ENCODE results near the gene SUGCT.
"Not testable (repeated sequence)": the region's sequence is repeated elsewhere in the genome, so short reads cannot be mapped to it uniquely, and the experiment has no call there.

The SUGCT gene

GRCh38 chr7:40234046-40234445, 99.2 kb downstream of the SUGCT start:
- Histone ChIP-seq H3K4me2 (ENCODE audit: low read length) (no peak overlapping the region), H3K9me3 (replicated peaks; ENCODE audit: low read length) (no peaks in the 10 kb centered on the region), H3K4me1 (ENCODE audit: control insufficient read depth, insufficient read depth, low read length) (peaks cover 5% of the 10 kb centered on the region), H3K36me3 (ENCODE audit: insufficient read depth, low read length) (no peaks in the 10 kb centered on the region), H3K27me3 (ENCODE audit: control insufficient read depth, insufficient read depth, low read length) (no peaks in the 10 kb centered on the region), H3K4me3 (ENCODE audit: low read length) (no peak overlapping the region), H3K9ac (ENCODE audit: low read depth, low read length) (no peak overlapping the region)

DNA sequence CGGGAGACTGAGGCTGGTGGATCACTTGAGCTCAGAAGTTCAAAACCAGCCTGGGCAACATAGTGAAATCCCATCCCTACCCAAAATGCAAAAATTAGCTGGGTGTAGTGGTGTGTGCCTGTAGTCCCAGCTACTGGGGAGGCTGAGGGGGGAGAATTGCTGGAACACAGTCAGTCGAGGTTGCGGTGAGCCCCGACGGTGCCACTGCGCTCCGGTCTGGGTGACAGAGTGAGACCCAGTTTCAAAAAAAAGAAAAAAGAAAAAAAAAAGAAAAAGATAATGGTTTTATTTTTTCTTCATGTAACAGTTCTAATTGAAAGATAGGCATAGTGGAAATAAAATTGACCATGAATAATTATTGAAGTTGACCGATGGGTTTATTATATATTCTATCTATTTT, 99.9 kb downstream of the SUGCT start:
- H3K36me3 ChIP-seq (ENCODE audit: insufficient read depth, low read length), result no peaks in the 10 kb centered on the region
- H3K9me3 ChIP-seq (replicated peaks; ENCODE audit: low read length), result no peaks in the 10 kb centered on the region
- no peak overlapping the region for H3K4me2 ChIP-seq (ENCODE audit: low read length)
- no peak overlapping the region for H3K9ac ChIP-seq (ENCODE audit: low read depth, low read length)
- H3K4me1 ChIP-seq (ENCODE audit: control insufficient read depth, insufficient read depth, low read length), result peaks cover 5% of the 10 kb centered on the region
- H3K4me3 ChIP-seq (ENCODE audit: low read length), result no peak overlapping the region
- H3K27me3 ChIP-seq (ENCODE audit: control insufficient read depth, insufficient read depth, low read length), result no peaks in the 10 kb centered on the region

DNA sequence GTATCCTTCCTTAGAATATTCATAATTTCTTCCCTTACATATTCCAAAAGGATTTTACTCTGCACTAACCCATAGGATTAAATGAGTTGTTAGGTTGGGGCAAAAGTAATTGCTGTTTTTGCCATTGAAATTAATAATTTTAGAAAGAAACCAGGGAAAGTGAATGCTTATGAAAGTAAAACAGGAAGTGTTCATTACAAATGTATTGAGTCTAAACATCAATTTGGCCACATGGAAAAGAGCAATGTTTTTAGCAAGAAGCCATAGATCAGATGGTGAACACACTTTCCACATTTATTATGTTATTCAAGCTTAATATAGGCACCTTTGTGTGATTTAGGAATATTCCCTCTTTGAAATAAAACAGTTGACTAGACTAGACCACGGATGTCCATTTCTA, 102.9 kb downstream of the SUGCT start:
- Histone ChIP-seq H3K9ac (ENCODE audit: low read depth, low read length) (no peak overlapping the region), H3K9me3 (replicated peaks; ENCODE audit: low read length) (no peaks in the 10 kb centered on the region), H3K4me1 (ENCODE audit: control insufficient read depth, insufficient read depth, low read length) (no peaks in the 10 kb centered on the region), H3K4me3 (ENCODE audit: low read length) (no peak overlapping the region), H3K36me3 (ENCODE audit: insufficient read depth, low read length) (no peaks in the 10 kb centered on the region), H3K27me3 (ENCODE audit: control insufficient read depth, insufficient read depth, low read length) (no peaks in the 10 kb centered on the region), H3K4me2 (ENCODE audit: low read length) (no peak overlapping the region)

DNA sequence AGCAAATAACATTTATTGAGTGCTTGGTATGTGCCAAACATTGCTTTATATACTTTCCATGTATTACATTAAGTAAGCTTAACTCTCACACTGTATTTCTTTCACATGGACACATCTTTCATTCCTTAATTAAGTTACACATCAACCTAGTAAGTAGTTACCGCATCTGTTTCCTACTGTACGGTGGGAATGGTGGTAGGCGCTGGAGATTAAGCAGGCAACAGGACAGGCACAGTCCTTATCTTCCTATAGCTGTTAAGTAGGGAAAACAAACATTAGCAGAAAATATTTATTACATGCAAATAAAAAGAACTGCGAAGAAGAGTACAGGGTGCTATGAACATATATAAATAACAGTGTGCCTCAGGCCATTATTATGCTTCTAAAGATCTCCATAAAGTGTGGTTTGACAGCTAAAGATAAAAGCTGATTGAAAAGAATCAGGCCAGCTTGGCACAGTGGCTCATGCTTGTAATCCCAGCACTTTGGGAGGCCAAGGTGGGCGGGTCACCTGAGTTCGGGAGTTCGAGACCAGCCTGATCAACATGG, 105.0 kb downstream of the SUGCT start:
- Histone ChIP-seq H3K4me3 (ENCODE audit: low read length) (no peak overlapping the region), H3K9ac (ENCODE audit: low read depth, low read length) (no peak overlapping the region), H3K36me3 (ENCODE audit: insufficient read depth, low read length) (no peaks in the 10 kb centered on the region), H3K4me1 (ENCODE audit: control insufficient read depth, insufficient read depth, low read length) (no peaks in the 10 kb centered on the region), H3K4me2 (ENCODE audit: low read length) (no peak overlapping the region), H3K9me3 (replicated peaks; ENCODE audit: low read length) (no peaks in the 10 kb centered on the region), H3K27me3 (ENCODE audit: control insufficient read depth, insufficient read depth, low read length) (no peaks in the 10 kb centered on the region)

DNA sequence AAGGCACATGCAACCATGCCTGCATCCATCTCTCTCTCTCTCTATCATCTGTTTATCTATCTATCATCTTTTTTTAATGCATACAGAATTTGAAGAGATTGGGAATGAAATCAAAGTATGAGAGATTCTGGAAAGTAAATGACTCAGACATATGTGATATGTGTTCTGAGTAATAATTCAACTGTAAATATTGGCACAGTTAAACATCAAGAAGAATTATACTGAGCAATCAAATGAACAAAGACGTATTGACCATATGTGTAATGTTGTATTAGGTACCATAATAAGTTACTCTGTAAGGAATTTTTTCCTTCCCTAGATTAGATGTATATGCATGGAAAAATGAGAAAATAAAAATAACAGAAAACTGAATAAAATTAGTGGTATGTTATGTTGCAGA, 108.3 kb downstream of the SUGCT start:
- Histone ChIP-seq H3K36me3 (ENCODE audit: insufficient read depth, low read length) (no peaks in the 10 kb centered on the region), H3K4me2 (ENCODE audit: low read length) (no peak overlapping the region), H3K4me3 (ENCODE audit: low read length) (no peak overlapping the region), H3K9me3 (replicated peaks; ENCODE audit: low read length) (no peaks in the 10 kb centered on the region), H3K4me1 (ENCODE audit: control insufficient read depth, insufficient read depth, low read length) (no peaks in the 10 kb centered on the region), H3K27me3 (ENCODE audit: control insufficient read depth, insufficient read depth, low read length) (no peaks in the 10 kb centered on the region), H3K9ac (ENCODE audit: low read depth, low read length) (no peak overlapping the region)

GRCh38 chr7:40244226-40244625, 109.4 kb downstream of the SUGCT start:
- H3K4me2 ChIP-seq (ENCODE audit: low read length), result no peak overlapping the region
- no peak overlapping the region for H3K9ac ChIP-seq (ENCODE audit: low read depth, low read length)
- no peaks in the 10 kb centered on the region for H3K27me3 ChIP-seq (ENCODE audit: control insufficient read depth, insufficient read depth, low read length)
- H3K4me3 ChIP-seq (ENCODE audit: low read length), result no peak overlapping the region
- H3K9me3 ChIP-seq (replicated peaks; ENCODE audit: low read length), result no peaks in the 10 kb centered on the region
- no peaks in the 10 kb centered on the region for H3K4me1 ChIP-seq (ENCODE audit: control insufficient read depth, insufficient read depth, low read length)
- no peaks in the 10 kb centered on the region for H3K36me3 ChIP-seq (ENCODE audit: insufficient read depth, low read length)

DNA sequence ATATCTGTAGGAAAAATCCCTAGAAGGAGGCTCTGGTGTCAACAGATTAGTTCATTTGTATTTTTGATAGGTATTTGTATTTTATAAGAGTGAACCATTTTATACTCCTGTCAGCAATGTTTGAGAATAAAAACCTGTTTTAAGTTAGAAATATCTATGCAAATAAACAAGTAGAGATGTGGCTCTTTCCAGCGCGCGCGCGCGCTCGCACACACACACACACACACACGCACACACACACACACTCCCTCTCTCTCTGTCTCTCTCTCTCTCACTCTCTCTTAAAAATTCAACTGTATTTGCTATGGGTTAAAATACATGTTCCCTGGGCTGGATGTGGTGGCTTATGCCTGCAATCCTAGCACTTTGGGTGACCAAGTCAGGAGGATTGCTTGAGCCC, 113.9 kb downstream of the SUGCT start:
- Histone ChIP-seq H3K27me3 (ENCODE audit: control insufficient read depth, insufficient read depth, low read length) (no peaks in the 10 kb centered on the region), H3K4me1 (ENCODE audit: control insufficient read depth, insufficient read depth, low read length) (no peaks in the 10 kb centered on the region), H3K4me3 (ENCODE audit: low read length) (no peak overlapping the region), H3K36me3 (ENCODE audit: insufficient read depth, low read length) (no peaks in the 10 kb centered on the region), H3K9ac (ENCODE audit: low read depth, low read length) (no peak overlapping the region), H3K9me3 (replicated peaks; ENCODE audit: low read length) (no peaks in the 10 kb centered on the region), H3K4me2 (ENCODE audit: low read length) (no peak overlapping the region)

DNA sequence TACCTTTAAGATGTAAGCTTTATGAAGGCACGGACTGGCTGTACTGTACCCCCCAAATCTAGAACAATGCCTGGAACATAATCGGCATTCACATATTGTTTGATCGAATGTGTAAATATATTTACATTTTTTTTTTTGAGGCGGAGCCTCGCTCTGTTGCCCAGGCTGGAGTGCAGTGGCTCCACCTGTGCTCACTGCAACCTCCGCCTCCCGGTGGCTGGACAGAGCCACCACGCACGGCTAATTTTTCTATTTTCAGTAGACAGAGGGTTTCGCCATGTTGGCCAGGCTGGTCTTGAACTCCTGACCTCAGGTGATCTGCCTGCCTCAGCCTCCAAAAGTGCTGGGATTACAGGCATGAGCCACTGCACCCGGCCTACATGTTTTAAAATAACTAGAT, 118.6 kb downstream of the SUGCT start:
- not testable (repeated sequence) for H3K4me1 ChIP-seq (ENCODE audit: control insufficient read depth, insufficient read depth, low read length); H3K4me2 ChIP-seq (ENCODE audit: low read length); H3K36me3 ChIP-seq (ENCODE audit: insufficient read depth, low read length); H3K9ac ChIP-seq (ENCODE audit: low read depth, low read length); H3K27me3 ChIP-seq (ENCODE audit: control insufficient read depth, insufficient read depth, low read length); H3K9me3 ChIP-seq (replicated peaks; ENCODE audit: low read length); H3K4me3 ChIP-seq (ENCODE audit: low read length)

- Histone ChIP-seq H3K9ac (ENCODE audit: low read depth, low read length) (no peak overlapping the region), H3K27me3 (ENCODE audit: control insufficient read depth, insufficient read depth, low read length) (no peaks in the 10 kb centered on the region), H3K9me3 (replicated peaks; ENCODE audit: low read length) (no peaks in the 10 kb centered on the region), H3K4me3 (ENCODE audit: low read length) (no peak overlapping the region), H3K4me1 (ENCODE audit: control insufficient read depth, insufficient read depth, low read length) (peaks cover 9% of the 10 kb centered on the region), H3K36me3 (ENCODE audit: insufficient read depth, low read length) (no peaks in the 10 kb centered on the region), H3K4me2 (ENCODE audit: low read length) (no peak overlapping the region)
Measured at GRCh38 chr7:40263752-40264390, 129.1 kb downstream of the SUGCT start.

DNA sequence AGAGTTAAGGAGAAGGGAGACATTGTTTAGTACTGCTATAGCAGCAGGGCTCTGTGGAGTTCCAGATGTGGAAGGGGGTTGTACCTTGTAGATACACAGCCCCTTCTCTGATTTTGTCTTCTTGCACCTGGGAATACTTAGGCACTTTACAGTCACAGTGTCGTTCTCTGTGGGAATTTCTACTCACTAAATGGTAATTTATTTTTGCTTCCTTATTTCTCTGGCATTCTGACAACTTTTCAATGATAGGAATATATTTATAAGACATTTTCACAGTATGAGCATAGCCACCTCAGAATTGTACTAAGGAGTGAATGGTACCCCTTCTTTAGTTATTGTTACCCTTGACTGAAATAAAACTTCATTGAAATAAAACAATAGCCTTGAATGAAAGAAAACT, 132.8 kb downstream of the SUGCT start:
- Histone ChIP-seq H3K4me1 (ENCODE audit: control insufficient read depth, insufficient read depth, low read length) (peaks cover 9% of the 10 kb centered on the region), H3K4me3 (ENCODE audit: low read length) (no peak overlapping the region), H3K36me3 (ENCODE audit: insufficient read depth, low read length) (no peaks in the 10 kb centered on the region)

DNA sequence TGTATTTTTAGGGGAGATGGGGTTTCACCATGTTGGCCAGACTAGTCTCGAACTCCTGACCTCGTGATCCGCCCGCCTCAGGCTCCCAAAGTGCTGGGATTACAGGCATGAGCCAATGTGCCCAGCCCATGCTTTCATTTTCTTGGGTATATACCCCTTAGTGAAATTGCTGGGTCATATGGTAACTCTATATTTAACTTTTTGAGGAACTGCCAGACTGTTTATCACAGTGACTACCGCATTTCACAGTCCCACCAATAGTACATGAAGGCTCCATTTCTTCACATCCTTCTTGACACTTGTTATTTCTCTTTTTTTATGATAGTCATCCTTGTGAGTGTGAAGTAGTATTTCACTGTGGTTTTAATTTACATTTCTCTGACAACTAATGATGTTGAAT, 134.0 kb downstream of the SUGCT start:
- H3K9me3 ChIP-seq (replicated peaks; ENCODE audit: low read length); H3K9ac ChIP-seq (ENCODE audit: low read depth, low read length): not testable (repeated sequence)

More for the DNA sequence above, 132.8 kb downstream of the SUGCT start:
- no peaks in the 10 kb centered on the region for H3K27me3 ChIP-seq (ENCODE audit: control insufficient read depth, insufficient read depth, low read length)
- no peak overlapping the region for H3K4me2 ChIP-seq (ENCODE audit: low read length)
- no peak overlapping the region for H3K9ac ChIP-seq (ENCODE audit: low read depth, low read length)
- no peaks in the 10 kb centered on the region for H3K9me3 ChIP-seq (replicated peaks; ENCODE audit: low read length)

GRCh38 chr7:40276061-40276460, 141.3 kb downstream of the SUGCT start:
- no peak overlapping the region for H3K4me2 ChIP-seq (ENCODE audit: low read length)
- no peaks in the 10 kb centered on the region for H3K9me3 ChIP-seq (replicated peaks; ENCODE audit: low read length)
- no peak overlapping the region for H3K9ac ChIP-seq (ENCODE audit: low read depth, low read length)
- no peak overlapping the region for H3K4me3 ChIP-seq (ENCODE audit: low read length)
- no peaks in the 10 kb centered on the region for H3K27me3 ChIP-seq (ENCODE audit: control insufficient read depth, insufficient read depth, low read length)
- H3K4me1 ChIP-seq (ENCODE audit: control insufficient read depth, insufficient read depth, low read length), result no peaks in the 10 kb centered on the region
- H3K36me3 ChIP-seq (ENCODE audit: insufficient read depth, low read length), result no peaks in the 10 kb centered on the region

More for the DNA sequence above, 134.0 kb downstream of the SUGCT start:
- not testable (repeated sequence) for H3K36me3 ChIP-seq (ENCODE audit: insufficient read depth, low read length); H3K4me2 ChIP-seq (ENCODE audit: low read length); H3K27me3 ChIP-seq (ENCODE audit: control insufficient read depth, insufficient read depth, low read length); H3K4me3 ChIP-seq (ENCODE audit: low read length); H3K4me1 ChIP-seq (ENCODE audit: control insufficient read depth, insufficient read depth, low read length)

All from skeletal muscle satellite cell (primary cell).